IPS-20b (cell line): ENCODE measurements around the gene CALML6.

ENCODE experiments used
- H3K27ac ChIP-seq: one replicate; pipeline ENCODE4 v1.5.1; 2013; ENCODE audit warnings: low read length
- H3K27me3 ChIP-seq: 2 replicates; pipeline ENCODE4 v1.6.1; 2013; ENCODE audit warnings: mild to moderate bottlenecking, low read length, inconsistent platforms; ENCODE audit not compliant: insufficient read depth
- H3K36me3 ChIP-seq: 2 replicates; pipeline ENCODE4 v1.6.1; 2013; ENCODE audit warnings: low read depth, mild to moderate bottlenecking, inconsistent platforms, low read length, moderate library complexity; ENCODE audit not compliant: insufficient read depth
- H3K4me1 ChIP-seq: 2 replicates; pipeline ENCODE4 v1.6.1; 2013; ENCODE audit warnings: mild to moderate bottlenecking, control low read depth, inconsistent platforms, low read length, moderate library complexity; ENCODE audit not compliant: insufficient read depth
- H3K4me3 ChIP-seq: 2 replicates; pipeline ENCODE4 v1.5.1; 2013; ENCODE audit warnings: mild to moderate bottlenecking, low read length, inconsistent platforms
- H3K9ac ChIP-seq: 2 replicates; pipeline ENCODE4 v1.6.1; 2013; ENCODE audit warnings: low read depth, mild to moderate bottlenecking, inconsistent platforms, low read length, moderate library complexity
- H3K9me3 ChIP-seq: 2 replicates; pipeline ENCODE4 v1.6.1; 2013; ENCODE audit warnings: mild to moderate bottlenecking, low read depth, low read length, inconsistent platforms; ENCODE audit not compliant: insufficient read depth

Gene CALML6

DNA sequence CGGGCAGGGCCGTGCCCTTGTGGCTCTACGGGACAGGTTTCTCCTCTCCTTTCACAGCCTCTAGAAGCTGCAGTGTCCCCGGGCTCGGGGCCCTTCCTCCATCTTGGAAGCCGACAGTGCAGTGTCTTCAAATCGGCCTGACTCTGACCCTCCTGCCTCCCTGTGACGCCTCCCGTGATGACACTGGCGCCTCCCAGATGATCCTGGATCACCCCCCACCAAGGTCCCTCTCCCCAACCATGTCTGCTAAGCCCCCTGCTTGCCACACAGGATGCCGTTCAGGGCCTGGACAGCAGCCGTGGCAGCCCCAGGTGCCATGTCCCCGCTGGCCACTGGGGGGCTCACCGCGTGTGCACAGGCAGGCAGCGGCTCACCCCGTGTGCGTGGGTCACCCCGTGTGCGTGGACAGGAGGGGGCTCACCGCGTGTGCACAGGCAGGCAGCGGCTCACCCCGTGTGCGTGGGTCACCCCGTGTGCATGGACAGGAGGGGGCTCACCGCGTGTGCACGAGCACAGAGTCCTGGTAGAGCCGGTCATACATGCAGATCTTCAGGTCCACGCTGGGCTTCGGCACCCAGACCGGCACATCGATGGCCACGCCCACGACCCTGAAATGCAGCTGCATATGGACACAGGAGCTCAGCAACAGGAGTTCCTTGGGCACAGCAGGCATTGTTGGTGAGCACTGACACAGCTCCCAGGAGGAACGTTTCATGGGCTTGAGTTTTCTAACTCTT lies 28.9 kb downstream of the CALML6 start:
- Histone ChIP-seq H3K9me3 (no peaks in the 10 kb centered on the region), H3K36me3 (no peaks in the 10 kb centered on the region), H3K4me1 (no peaks in the 10 kb centered on the region), H3K9ac (no peak overlapping the region), H3K27ac (no peak overlapping the region), H3K27me3 (no peaks in the 10 kb centered on the region), H3K4me3 (peak overlapping the region; percentile 67)

DNA sequence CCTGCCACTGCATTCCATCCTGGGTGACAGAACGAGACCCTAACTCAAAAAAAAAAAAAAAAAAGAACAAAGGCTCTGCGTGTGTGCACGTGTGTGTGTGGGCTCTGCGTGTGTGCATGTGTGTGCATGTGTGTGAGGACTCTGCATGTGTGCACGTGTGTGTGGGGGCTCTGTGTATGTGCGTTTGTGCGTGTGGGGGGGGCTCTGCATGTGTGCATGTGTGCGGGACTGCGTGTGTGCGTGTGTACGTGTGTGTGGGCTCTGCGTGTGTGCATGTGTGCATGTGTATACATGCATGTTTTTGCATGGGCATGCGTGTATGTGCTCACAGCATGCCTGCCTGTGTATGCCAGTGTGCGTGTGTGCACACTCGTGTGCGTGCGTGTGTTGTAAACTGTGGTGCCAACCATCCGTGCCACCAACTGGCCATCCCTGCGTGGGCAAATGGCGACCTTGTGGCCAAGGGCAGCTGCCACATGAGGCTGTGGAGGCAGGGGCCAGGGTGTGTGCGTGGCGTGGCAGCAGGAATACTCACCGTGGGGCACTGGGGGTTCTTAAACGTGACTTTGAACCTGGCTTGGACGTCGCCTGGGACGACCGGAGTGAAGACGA lies 30.8 kb downstream of the CALML6 start:
- Histone ChIP-seq H3K9ac (no peak overlapping the region), H3K36me3 (no peaks in the 10 kb centered on the region), H3K9me3 (no peaks in the 10 kb centered on the region), H3K4me1 (no peaks in the 10 kb centered on the region), H3K4me3 (no peak overlapping the region), H3K27me3 (no peaks in the 10 kb centered on the region), H3K27ac (no peak overlapping the region)

DNA sequence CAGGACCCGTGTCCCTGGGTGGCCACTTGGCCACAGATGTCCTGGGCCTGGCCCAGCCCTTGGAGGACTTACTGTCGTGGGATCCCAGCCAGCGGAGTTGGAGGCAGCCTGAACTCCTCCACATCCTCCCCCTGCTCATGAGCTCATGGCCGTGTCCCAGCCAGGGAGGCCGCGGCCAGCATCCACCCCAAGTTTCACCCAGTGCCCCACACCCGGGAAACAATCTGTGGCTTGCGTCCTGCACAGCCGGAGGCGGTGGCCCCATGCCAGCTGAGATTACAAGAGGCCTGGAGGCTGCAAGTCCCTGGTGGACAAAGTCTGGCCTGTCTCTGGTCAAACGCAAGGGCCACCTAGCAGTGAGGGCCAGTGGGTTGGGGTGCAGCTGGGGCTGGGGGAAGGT lies 31.5 kb downstream of the CALML6 start:
- H3K9ac ChIP-seq: no peak overlapping the region
- no peaks in the 10 kb centered on the region for H3K27me3 ChIP-seq
- no peak overlapping the region for H3K4me3 ChIP-seq
- no peaks in the 10 kb centered on the region for H3K9me3 ChIP-seq
- H3K4me1 ChIP-seq: no peaks in the 10 kb centered on the region
- H3K36me3 ChIP-seq: no peaks in the 10 kb centered on the region
- H3K27ac ChIP-seq: no peak overlapping the region

DNA sequence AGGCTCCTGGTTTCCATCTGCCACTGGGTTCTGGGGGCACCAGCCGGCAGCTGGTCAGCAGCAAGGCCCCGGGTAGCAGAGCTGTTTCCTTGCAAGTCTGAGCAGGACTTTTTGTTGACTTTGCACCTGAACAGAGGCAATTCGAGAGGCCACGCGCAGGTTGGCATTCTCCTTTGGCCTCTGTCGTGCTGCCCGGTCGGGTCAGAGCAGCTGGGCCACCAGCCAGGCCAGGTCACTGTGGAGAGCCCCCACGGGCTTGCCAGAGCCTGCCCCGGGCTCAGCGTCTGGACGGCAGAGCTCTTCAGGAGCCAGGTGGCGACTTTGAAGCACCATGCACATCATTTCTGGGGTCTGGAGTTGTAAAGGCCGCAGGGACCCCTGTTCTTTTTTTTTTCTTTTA lies 32.4 kb downstream of the CALML6 start:
- Histone ChIP-seq H3K4me1 (no peaks in the 10 kb centered on the region), H3K4me3 (no peak overlapping the region), H3K9me3 (no peaks in the 10 kb centered on the region), H3K27me3 (no peaks in the 10 kb centered on the region), H3K36me3 (no peaks in the 10 kb centered on the region), H3K27ac (no peak overlapping the region), H3K9ac (no peak overlapping the region)

DNA sequence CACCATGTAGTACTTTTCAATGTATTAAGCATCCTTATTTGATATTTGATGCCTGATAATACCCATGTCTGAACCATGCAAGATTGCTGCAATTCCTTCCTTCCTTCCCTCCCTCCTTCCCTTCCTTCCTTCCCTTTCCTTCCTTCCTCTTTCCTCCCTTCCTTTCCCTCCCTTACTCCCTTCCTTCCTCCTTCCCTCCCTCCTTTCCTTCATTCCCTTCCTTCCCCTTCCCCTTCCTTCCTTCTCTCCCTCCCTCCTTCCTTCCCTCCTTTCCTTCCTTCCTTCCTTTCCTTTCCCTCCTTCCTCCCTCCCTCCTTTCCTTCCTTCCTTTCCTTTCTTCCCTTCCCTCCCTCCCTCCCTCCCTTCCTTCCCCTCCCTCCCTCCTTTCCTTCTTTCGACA lies 33.7 kb downstream of the CALML6 start:
- Histone ChIP-seq H3K4me1 (no peaks in the 10 kb centered on the region), H3K9ac (no peak overlapping the region), H3K4me3 (no peak overlapping the region), H3K27ac (no peak overlapping the region), H3K9me3 (no peaks in the 10 kb centered on the region), H3K27me3 (no peaks in the 10 kb centered on the region), H3K36me3 (no peaks in the 10 kb centered on the region)

DNA sequence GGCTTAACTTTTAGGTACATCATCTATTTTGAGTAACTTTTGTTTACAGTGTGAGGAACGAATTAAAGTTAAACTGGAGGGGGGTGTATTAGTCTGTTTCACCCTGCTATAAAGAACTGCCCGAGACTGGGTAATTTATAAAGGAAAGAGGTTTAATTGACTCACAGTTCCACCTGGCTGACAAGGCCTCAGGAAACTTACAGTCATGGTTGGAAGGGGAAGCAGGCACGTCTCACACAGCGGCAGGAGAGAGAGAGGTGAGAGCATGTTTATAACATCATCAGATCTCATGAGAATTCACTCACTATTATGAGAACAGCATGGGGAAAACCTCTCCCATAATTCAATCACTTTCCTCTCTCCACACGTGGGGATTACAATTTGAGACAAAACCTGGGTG lies 35.9 kb downstream of the CALML6 start:
- Histone ChIP-seq H3K9me3 (no peaks in the 10 kb centered on the region), H3K4me1 (no peaks in the 10 kb centered on the region), H3K27me3 (no peaks in the 10 kb centered on the region), H3K9ac (no peak overlapping the region), H3K4me3 (no peak overlapping the region), H3K36me3 (no peaks in the 10 kb centered on the region), H3K27ac (no peak overlapping the region)

DNA sequence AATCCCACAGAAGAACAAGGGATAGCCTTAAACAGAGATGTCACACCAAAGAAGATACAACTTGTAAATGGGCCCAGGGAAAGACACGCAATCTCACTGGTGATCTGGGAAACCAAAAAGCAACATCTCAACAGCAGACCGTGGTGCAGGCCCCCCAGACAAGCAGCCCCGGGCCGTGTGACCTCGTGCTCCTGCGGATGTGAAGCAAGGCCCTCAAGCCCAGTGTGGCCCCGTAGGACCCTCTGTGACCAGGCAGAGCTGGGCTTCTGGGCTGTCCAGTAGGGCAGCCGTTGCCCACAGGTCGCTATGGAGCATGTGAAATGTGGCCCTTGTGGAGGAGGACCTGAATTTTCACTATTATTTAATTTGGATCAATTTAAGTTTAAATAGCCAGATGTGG lies 39.0 kb downstream of the CALML6 start:
- Histone ChIP-seq H3K9me3 (no peaks in the 10 kb centered on the region), H3K27me3 (no peaks in the 10 kb centered on the region), H3K36me3 (no peaks in the 10 kb centered on the region), H3K4me1 (no peaks in the 10 kb centered on the region), H3K9ac (no peak overlapping the region), H3K27ac (no peak overlapping the region), H3K4me3 (no peak overlapping the region)

DNA sequence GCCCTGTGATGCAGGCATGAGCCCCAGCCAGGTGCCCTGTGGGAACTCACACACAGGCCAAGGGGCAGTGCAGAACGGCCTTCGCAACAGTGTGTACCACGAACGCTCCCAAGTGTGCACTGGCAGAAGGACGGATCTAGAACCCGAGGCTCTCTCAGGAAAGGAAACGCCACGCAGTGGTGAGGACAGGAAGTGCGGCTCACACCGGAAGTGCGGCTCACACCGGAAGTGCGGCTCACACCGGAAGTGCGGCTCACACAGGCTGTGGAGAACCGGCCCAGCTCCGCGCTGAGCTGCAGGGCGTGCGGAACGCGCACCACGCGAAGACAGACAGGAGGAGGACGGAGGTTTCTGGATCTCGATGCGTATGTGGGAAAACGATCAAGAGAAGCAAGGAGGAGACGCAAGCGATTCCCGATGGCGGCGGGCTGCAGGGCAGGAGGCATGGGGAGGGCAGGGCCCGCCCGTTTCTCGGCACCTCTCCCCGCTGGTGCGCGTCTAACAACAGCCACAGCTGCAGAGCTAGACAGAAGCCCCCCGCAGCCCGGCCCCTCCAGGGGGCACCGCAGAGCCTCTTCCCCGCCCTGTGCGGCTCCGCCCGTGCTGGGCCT lies 39.9 kb downstream of the CALML6 start:
- Histone ChIP-seq H3K36me3 (no peaks in the 10 kb centered on the region), H3K27me3 (no peaks in the 10 kb centered on the region), H3K4me1 (no peaks in the 10 kb centered on the region), H3K4me3 (no peak overlapping the region), H3K9me3 (no peaks in the 10 kb centered on the region), H3K9ac (no peak overlapping the region), H3K27ac (no peak overlapping the region)

DNA sequence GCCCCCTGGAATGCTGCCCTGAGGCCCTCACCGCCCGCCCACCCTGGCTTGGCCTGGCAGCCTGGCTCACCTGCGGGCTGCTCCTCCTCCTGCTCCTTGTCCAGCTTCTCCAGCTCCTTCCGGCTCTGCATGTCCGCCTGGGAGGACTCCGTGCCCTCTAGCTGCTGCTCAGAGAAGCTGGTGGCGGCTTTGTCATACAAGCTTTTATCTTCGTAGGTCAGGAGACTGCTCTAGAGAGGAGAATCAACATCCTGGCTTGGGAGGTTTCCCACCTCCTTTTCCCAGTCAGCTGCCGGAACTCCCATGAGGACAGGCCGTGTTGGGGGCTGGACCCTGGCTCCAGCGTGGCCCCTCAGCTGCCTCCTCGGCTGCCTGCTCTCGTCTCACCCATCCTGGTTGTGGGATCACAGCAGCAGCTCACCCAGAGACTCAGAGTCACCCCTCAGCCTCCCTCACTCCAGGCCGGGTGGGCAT lies 40.6 kb downstream of the CALML6 start:
- Histone ChIP-seq H3K9ac (no peak overlapping the region), H3K27ac (no peak overlapping the region), H3K4me1 (peaks cover 3% of the 10 kb centered on the region; the same call in 1 of the 2 replicates), H3K4me3 (no peak overlapping the region), H3K36me3 (no peaks in the 10 kb centered on the region), H3K9me3 (no peaks in the 10 kb centered on the region), H3K27me3 (peaks cover 2% of the 10 kb centered on the region; the same call in 1 of the 2 replicates)

DNA sequence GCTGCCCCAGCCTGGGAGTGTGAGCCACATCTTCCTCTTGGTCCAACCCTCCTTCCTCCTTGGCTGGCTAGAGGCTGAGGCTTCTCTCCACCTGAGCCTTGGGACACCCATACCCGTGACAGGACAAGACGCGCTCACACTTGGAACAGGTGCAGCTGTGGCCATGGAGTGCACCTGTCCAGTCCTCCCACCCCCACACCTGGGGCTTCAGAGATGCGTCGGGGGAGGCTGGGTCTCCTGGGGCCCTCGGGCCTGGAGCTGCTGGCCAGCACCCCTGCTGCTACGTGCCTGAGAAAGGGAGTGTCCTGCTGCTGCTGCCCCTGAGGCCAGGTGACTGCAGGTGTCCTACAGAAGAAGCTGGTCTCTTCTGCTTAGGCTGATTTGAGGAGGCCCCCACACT lies 41.0 kb downstream of the CALML6 start:
- H3K9me3 ChIP-seq: no peaks in the 10 kb centered on the region
- no peaks in the 10 kb centered on the region for H3K36me3 ChIP-seq
- no peak overlapping the region for H3K27ac ChIP-seq
- H3K27me3 ChIP-seq: peaks cover 7% of the 10 kb centered on the region; the same call in 1 of the 2 replicates
- peaks cover 6% of the 10 kb centered on the region; the same call in 1 of the 2 replicates for H3K4me1 ChIP-seq
- H3K9ac ChIP-seq: no peak overlapping the region
- no peak overlapping the region for H3K4me3 ChIP-seq

DNA sequence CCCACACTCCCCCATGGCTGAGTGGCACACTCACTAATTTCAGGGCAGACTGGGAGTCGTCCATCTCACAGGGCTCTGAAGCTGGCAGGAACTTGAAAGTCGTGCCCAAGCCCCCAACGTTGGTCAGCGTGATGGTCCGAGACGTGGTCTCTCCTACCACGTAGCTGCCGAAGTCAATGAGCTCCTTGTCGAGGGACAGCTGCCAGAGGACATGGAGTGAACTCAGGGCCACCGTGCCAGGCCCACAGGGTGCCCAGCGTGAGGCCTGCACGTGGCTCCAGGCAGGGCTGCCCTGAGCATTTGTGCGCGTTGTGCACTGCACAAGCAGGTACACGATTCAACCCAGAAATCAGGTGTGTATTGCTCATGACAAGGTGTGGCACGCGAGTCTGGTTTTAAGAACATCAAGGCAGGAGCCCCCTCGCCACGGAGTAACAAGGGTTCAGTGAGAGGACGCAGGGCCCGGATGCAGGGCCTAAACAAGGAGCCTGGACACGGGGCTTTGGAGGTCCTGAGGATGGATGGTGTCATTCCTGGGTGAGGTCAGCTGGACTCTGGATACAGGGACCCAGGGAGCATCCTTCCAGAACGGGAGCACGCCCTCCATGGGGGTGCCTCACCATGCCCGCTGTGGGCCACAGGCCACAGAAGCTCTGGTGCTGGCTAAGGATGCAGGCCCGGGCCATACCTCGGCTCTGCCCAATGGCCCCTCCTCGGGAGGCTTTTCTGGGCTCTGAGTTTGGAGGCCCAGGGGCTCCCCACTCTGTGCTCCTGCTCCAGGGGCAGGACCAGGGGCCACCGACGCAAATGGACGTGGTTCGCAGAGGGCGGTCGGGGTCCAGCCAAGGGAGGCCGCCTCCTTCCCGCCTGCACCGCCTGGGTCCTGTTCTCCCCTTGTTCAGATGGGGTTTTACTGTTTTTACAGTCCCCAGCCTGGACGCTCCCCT lies 41.8 kb downstream of the CALML6 start:
- Histone ChIP-seq H3K27ac (no peak overlapping the region), H3K9me3 (no peaks in the 10 kb centered on the region), H3K36me3 (no peaks in the 10 kb centered on the region), H3K4me1 (peaks cover 11% of the 10 kb centered on the region; the same call in 1 of the 2 replicates), H3K27me3 (peaks cover 13% of the 10 kb centered on the region), H3K9ac (no peak overlapping the region), H3K4me3 (no peak overlapping the region)
